OCI-LY3 (cell line): Measurements from ENCODE around the gene IL11.

ENCODE experiments used
- H2AFZ ChIP-seq: fragments of 200-600, 300-600 bp; shearing (Covaris generic); 2 replicates; pipeline ENCODE4 v1.6.0; 2014; ENCODE audit warnings: antibody characterized with exemption, low read depth, low read length
- H3K27ac ChIP-seq: fragments of 200-600, 300-600 bp; sonication (generic); 2 replicates; pipeline ENCODE4 v1.5.1; 2014; ENCODE audit warnings: mild to moderate bottlenecking, low read length, moderate library complexity, mixed read lengths
- H3K27me3 ChIP-seq: fragments of 200-600, 300-600 bp; sonication (generic); 2 replicates; pipeline ENCODE4 v1.6.1; 2014; ENCODE audit warnings: low read depth, low read length, mixed read lengths
- H3K36me3 ChIP-seq: fragments of 200-600, 300-600 bp; sonication (generic); replicated peaks from 2 replicates; pipeline ENCODE3; 2014; ENCODE audit warnings: low read depth, low read length, mixed read lengths
- H3K4me1 ChIP-seq: fragments of 300-600, 200-600 bp; sonication (generic); 2 replicates; pipeline ENCODE4 v1.6.1; 2014; ENCODE audit warnings: low read length, mixed read lengths
- H3K4me2 ChIP-seq: fragments of 200-600, 300-600 bp; sonication (generic); 2 replicates; pipeline ENCODE4 v1.6.1; 2014; ENCODE audit warnings: low read length, mixed read lengths
- H3K4me3 ChIP-seq: fragments of 300-600, 200-600 bp; sonication (generic); 2 replicates; pipeline ENCODE4 v1.5.1; 2014; ENCODE audit warnings: antibody characterized with exemption, mild to moderate bottlenecking, low read length, moderate library complexity
- H3K79me2 ChIP-seq: fragments of 300-600, 200-600 bp; shearing (Covaris generic); 2 replicates; pipeline ENCODE4 v1.6.1; 2014; ENCODE audit warnings: mild to moderate bottlenecking, low read length, mixed read lengths
- H3K9ac ChIP-seq: fragments of 300-600, 200-600 bp; shearing (Covaris generic); 2 replicates; pipeline ENCODE4 v1.6.0; 2014; ENCODE audit warnings: mild to moderate bottlenecking, low read length, moderate library complexity
- H3K9me3 ChIP-seq: fragments of 200-600, 300-600 bp; shearing (Covaris generic); 2 replicates; pipeline ENCODE4 v1.6.1; 2014; ENCODE audit warnings: low read length, mixed read lengths; ENCODE audit not compliant: insufficient read depth
- H4K20me1 ChIP-seq: fragments of 200-600, 300-600 bp; sonication (generic); 2 replicates; pipeline ENCODE4 v1.6.1; 2016; ENCODE audit warnings: low read length, mixed read lengths; ENCODE audit not compliant: insufficient read depth
- CTCF ChIP-seq: fragments of 200-600, 300-600 bp; sonication (generic); IDR thresholded peaks from 2 replicates; pipeline ENCODE4 v1.5.1; 2014; ENCODE audit warnings: antibody characterized with exemption, low read length, low read depth
- EZH2phosphoT487 ChIP-seq: fragments of 200-600 bp; shearing (Covaris generic); IDR thresholded peaks from 2 replicates; pipeline ENCODE4 v1.6.1; 2018; ENCODE audit warnings: antibody characterized with exemption, mixed run types, low read depth

Gene IL11

GRCh38 chr19:55320844-55321419 lies 49.3 kb downstream of the IL11 start:
- Histone ChIP-seq H3K9ac (no peak overlapping the region), H3K4me2 (no peak overlapping the region), H2AFZ (no peak overlapping the region)

GRCh38 chr19:55319785-55320184 lies 50.5 kb downstream of the IL11 start:
- H3K27ac ChIP-seq: no peak overlapping the region
- H4K20me1 ChIP-seq: no peaks in the 10 kb centered on the region
- no peak for TF ChIP-seq EZH2phosphoT487
- TF ChIP-seq CTCF: no peak
- no peak overlapping the region for H2AFZ ChIP-seq
- no peak overlapping the region for H3K4me3 ChIP-seq
- H3K9me3 ChIP-seq: no peaks in the 10 kb centered on the region
- no peaks in the 10 kb centered on the region for H3K79me2 ChIP-seq
- H3K4me2 ChIP-seq: peak overlapping the region; percentile 17; the same call in 1 of the 2 replicates
- peaks cover 2% of the 10 kb centered on the region; the same call in 1 of the 2 replicates for H3K4me1 ChIP-seq
- H3K36me3 ChIP-seq: no peaks in the 10 kb centered on the region
- no peaks in the 10 kb centered on the region for H3K27me3 ChIP-seq
- no peak overlapping the region for H3K9ac ChIP-seq

More at GRCh38 chr19:55320844-55321419, 49.3 kb downstream of the IL11 start:
- TF ChIP-seq CTCF (no peak), EZH2phosphoT487 (no peak)
- Histone ChIP-seq H3K27ac (no peak overlapping the region), H3K79me2 (no peaks in the 10 kb centered on the region), H3K9me3 (no peaks in the 10 kb centered on the region), H3K27me3 (no peaks in the 10 kb centered on the region), H3K36me3 (no peaks in the 10 kb centered on the region), H3K4me3 (no peak overlapping the region), H3K4me1 (peaks cover 6% of the 10 kb centered on the region; the same call in 1 of the 2 replicates), H4K20me1 (no peaks in the 10 kb centered on the region)

GRCh38 chr19:55316646-55317045 lies 53.6 kb downstream of the IL11 start:
- TF ChIP-seq CTCF (no peak), EZH2phosphoT487 (no peak)
- H3K79me2 ChIP-seq: no peaks in the 10 kb centered on the region
- no peak overlapping the region for H3K4me2 ChIP-seq
- no peaks in the 10 kb centered on the region for H3K36me3 ChIP-seq
- H3K4me1 ChIP-seq: no peaks in the 10 kb centered on the region
- H3K27ac ChIP-seq: no peak overlapping the region
- H3K9ac ChIP-seq: no peak overlapping the region
- no peaks in the 10 kb centered on the region for H4K20me1 ChIP-seq
- no peaks in the 10 kb centered on the region for H3K27me3 ChIP-seq
- no peak overlapping the region for H2AFZ ChIP-seq
- H3K9me3 ChIP-seq: no peaks in the 10 kb centered on the region
- H3K4me3 ChIP-seq: no peak overlapping the region

GRCh38 chr19:55315956-55316525 lies 54.2 kb downstream of the IL11 start:
- H3K79me2 ChIP-seq: no peaks in the 10 kb centered on the region
- TF ChIP-seq EZH2phosphoT487 (no peak), CTCF (no peak)
- H3K9me3 ChIP-seq: no peaks in the 10 kb centered on the region
- no peaks in the 10 kb centered on the region for H4K20me1 ChIP-seq
- H3K27me3 ChIP-seq: no peaks in the 10 kb centered on the region
- no peak overlapping the region for H2AFZ ChIP-seq
- H3K4me1 ChIP-seq: no peaks in the 10 kb centered on the region
- H3K4me3 ChIP-seq: no peak overlapping the region
- no peaks in the 10 kb centered on the region for H3K36me3 ChIP-seq
- no peak overlapping the region for H3K27ac ChIP-seq
- H3K9ac ChIP-seq: no peak overlapping the region
- H3K4me2 ChIP-seq: no peak overlapping the region
